Stomach (tissue), 9 donors: ENCODE measurements around the gene SPINK5. TPM values are rescaled to one million over a fixed set of nuclear protein-coding genes. Genes with fewer than 3 reads are reported as not detected.

ENCODE experiments used
- DNase-seq, 2 donors: peaks; one replicate each; pipeline versions ENCODE4 v3.0.0 to v3.0.0-alpha.2; 2013 to 2019
- H3K27ac ChIP-seq, 5 donors: fragments of 200-600 bp in 4 of 5; sonication (generic) in 4 of 5; one replicate each; pipeline ENCODE4 v1.5.1; 2013 to 2019; ENCODE audit warnings: mild to moderate bottlenecking in 1 of 5, moderate library complexity in 1 of 5
- H3K27me3 ChIP-seq, 3 donors: fragments of 200-600 bp; sonication (generic); one replicate each; pipeline ENCODE4 v1.5.1; 2017 to 2019; ENCODE audit warnings: mixed run types in 1 of 3
- H3K36me3 ChIP-seq, 4 donors: fragments of 200-600 bp; sonication (generic); 1 replicate in 3 of 4; 2 replicates in 1 of 4; pipeline ENCODE4 v1.5.1; 2016 to 2019
- H3K4me1 ChIP-seq, 4 donors: fragments of 200-600 bp; sonication (generic); one replicate each; pipeline ENCODE4 v1.5.1; 2016 to 2019
- H3K4me3 ChIP-seq, 4 donors: fragments of 200-600 bp; sonication (generic) in 3 of 4; one replicate each; pipeline ENCODE4 v1.5.1; 2016 to 2019; ENCODE audit warnings: mild to moderate bottlenecking in 1 of 4
- H3K9me3 ChIP-seq, 4 donors: fragments of 200-600 bp; sonication (generic); one replicate each; pipeline ENCODE4 v1.5.1; 2016 to 2019
- EP300 ChIP-seq: sonication (generic); formaldehyde crosslinking; IDR thresholded peaks from one replicate; pipeline ENCODE4 v1.6.1; 2017; ENCODE audit warnings: antibody characterized with exemption
- POLR2A ChIP-seq, 4 donors: fragments of 450-650 bp; IDR thresholded peaks; one replicate each; pipeline ENCODE4 v1.6.1; 2016; ENCODE audit warnings: antibody characterized with exemption in 4 of 4, control low read depth in 2 of 4, mild to moderate bottlenecking in 1 of 4, moderate library complexity in 1 of 4
- POLR2AphosphoS5 ChIP-seq, 3 donors: sonication (generic); formaldehyde crosslinking; IDR thresholded peaks; one replicate each; pipeline ENCODE4 v1.6.1; 2016; ENCODE audit warnings: antibody characterized with exemption in 3 of 3
- WGBS, 5 donors: extraction: QIAGEN DNeasy Blood & Tissue Kit in 3 of 5; methylation state at CpG; one replicate each; pipeline versions ENCODE4 v1.1.5 to v1.1.7; 2013 to 2018; 5-methylcytosine and 5-hydroxymethylcytosine counted together
- intact Hi-C: fragments of 100-400 bp; cut with DNase I; formaldehyde crosslinking; loops from one replicate; pipeline ENCODE4 v1.15.1; 2023; ENCODE audit warnings: low total_unique reads
- polyA plus RNA-seq, 3 donors: library from polyadenylated mRNA; stranded (reverse); fragments of 200-250 nt; gene quantifications; one replicate each; pipeline ENCODE4 v1.2.3, GENCODE V29; 2013
- total RNA-seq, 5 donors: library from RNA; depleted of rRNA; stranded (reverse); fragments of >200 nt; gene quantifications; one replicate each; pipeline versions ENCODE4 v1.1.0 to v1.2.3, GENCODE V29; 2014 to 2016
- TF ChIP-seq, protein P1 (sequence below), 7 experiments: fragments of 450-650 bp in 4 of 7; fragments of 200-600 bp in 3 of 7; sonication (generic) in 3 of 7; IDR thresholded peaks; one replicate each; pipeline ENCODE4 v1.5.1; 2016 to 2019; ENCODE audit warnings: antibody characterized with exemption in 7 of 7, control low read depth in 2 of 7, mild to moderate bottlenecking in 1 of 7
- donor health status: healthy with polysubstance abuse.
- donor health status: Bipolar disorder and iron deficiency.
- donor health status: healthy.

The SPINK5 gene
- total and polyA plus RNA-seq, 8 donors = 0.45 to 117 (median 2.3) TPM; not detected in 1

DNA sequence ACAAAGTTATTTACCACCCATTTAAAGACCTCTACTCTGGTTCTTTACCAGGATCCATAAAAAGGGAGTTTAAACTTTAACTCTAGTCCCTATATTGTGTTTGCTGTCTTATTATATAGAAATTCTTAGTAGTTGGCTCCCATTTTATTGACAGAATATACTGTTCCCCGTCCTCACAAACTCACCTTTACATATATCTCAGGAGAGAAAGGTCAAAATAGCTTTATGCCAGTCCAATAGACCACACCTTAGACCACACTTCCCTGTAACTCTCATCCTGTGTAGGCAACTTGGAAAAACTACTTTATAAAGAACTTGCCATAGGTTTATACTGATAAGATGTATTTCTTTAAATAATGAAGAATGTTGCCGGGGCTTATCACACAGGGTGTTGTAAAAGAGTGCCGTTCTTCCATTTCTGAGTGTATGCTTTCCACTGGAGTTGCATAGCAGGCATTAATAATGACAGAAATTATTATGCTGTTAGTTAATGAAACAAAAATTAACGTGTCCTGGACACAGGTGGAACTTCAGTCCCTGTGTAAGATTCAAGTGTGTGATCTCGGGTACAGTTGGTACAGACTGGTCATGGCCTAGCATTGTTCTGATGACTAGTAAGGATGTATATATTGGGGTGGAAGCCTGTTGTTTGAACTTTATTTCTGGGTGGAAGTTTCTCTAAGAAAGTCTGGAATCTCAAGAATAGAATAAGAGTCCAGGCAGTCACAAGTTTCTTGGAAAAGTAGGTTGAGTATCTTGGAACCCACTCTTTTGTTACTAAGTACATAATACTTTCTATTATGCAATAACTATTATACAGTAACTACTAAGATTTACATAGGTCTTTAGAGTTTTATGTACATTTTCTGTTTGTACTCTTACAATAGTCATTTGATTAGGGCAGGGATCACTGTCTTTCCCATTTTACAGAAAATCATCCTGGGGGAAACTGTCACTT is 71.6 kb downstream of the SPINK5 start:
- intact Hi-C loops = no loop called here
- peaks cover 0 to 8% (median 0%) of the 10 kb centered on the region in 4 donors for H3K4me1 ChIP-seq
- 33 to 55% (median 43%) methylated on average over 5 of the region's 5 CpGs for WGBS, 5 donors

DNA sequence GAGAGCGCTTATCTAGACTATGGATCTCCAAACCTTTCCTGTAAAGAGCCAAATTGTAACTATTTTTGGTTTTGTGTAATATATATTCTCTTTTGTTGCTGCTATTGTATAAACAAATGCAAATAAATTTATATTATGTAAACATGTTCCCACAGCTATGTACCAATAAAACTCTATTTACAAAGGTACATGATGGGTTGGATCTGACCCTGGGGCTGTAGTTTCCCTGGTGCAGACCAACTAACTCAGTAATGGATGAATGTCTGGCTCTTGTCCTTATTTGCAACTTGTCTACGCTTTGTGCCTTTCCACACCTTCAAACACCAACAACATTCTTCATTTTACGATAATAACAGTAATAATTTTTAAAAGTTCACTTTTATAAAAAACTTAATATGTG is 77.1 kb downstream of the SPINK5 start:
- WGBS, 5 donors = 64 to 97% (median 95%) methylated on average over 3 of the region's 3 CpGs
- H3K36me3 ChIP-seq = no peaks in the 10 kb centered on the region

More for the DNA sequence above, 71.6 kb downstream of the SPINK5 start:
- TF ChIP-seq, protein P1, sequence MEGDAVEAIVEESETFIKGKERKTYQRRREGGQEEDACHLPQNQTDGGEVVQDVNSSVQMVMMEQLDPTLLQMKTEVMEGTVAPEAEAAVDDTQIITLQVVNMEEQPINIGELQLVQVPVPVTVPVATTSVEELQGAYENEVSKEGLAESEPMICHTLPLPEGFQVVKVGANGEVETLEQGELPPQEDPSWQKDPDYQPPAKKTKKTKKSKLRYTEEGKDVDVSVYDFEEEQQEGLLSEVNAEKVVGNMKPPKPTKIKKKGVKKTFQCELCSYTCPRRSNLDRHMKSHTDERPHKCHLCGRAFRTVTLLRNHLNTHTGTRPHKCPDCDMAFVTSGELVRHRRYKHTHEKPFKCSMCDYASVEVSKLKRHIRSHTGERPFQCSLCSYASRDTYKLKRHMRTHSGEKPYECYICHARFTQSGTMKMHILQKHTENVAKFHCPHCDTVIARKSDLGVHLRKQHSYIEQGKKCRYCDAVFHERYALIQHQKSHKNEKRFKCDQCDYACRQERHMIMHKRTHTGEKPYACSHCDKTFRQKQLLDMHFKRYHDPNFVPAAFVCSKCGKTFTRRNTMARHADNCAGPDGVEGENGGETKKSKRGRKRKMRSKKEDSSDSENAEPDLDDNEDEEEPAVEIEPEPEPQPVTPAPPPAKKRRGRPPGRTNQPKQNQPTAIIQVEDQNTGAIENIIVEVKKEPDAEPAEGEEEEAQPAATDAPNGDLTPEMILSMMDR (IDR thresholded peaks at IDR 0.05) = no peak
- TF ChIP-seq POLR2A (IDR thresholded peaks at IDR 0.05) (no peak), POLR2AphosphoS5 (IDR thresholded peaks at IDR 0.05) (no peak), EP300 (no peak)
- H3K27ac ChIP-seq = peak overlapping the region in 3 of 5 donors; percentile 31 to 54 (median 54)
- no peaks in the 10 kb centered on the region for H3K27me3 ChIP-seq
- no peaks in the 10 kb centered on the region for H3K36me3 ChIP-seq
- no peaks in the 10 kb centered on the region for H3K9me3 ChIP-seq
- H3K4me3 ChIP-seq = no peak overlapping the region
- DNase-seq = peak in 1 of 2 donors; percentile 31

DNA sequence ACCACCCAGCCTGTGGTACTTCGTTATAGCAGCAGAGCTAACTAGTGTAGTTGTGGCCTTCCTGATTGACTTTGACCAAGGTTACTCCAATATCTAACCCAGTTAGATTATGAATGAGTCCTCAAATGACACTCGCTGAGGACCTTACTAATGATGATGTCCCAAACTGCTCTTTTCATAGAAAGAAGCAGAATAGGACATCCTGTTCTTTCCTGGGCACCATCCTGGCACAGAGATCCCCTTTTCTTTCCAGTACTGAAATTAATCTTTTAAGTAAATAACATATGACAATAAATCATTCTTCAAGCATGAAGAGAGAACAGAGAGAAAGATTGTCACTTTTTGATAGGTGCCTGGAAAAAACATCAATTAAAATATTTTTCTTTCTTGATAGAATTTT is 77.9 kb downstream of the SPINK5 start:
- intact Hi-C loops = no loop called here
- no peak overlapping the region for H3K4me3 ChIP-seq
- no peaks in the 10 kb centered on the region for H3K27me3 ChIP-seq
- TF ChIP-seq EP300 (no peak), POLR2A (IDR thresholded peaks at IDR 0.05) (no peak), POLR2AphosphoS5 (IDR thresholded peaks at IDR 0.05) (no peak)
- TF ChIP-seq, protein P1 (IDR thresholded peaks at IDR 0.05) = no peak
- no peaks in the 10 kb centered on the region for H3K9me3 ChIP-seq
- no peaks in the 10 kb centered on the region for H3K36me3 ChIP-seq
- peaks cover 5 to 14% (median 8%) of the 10 kb centered on the region in 4 donors for H3K4me1 ChIP-seq
- H3K27ac ChIP-seq = no peak overlapping the region
- 45 to 77% (median 54%) methylated on average over 2 of the region's 2 CpGs for WGBS, 5 donors
- DNase-seq = no peak

More for the DNA sequence above, 77.1 kb downstream of the SPINK5 start:
- no peak overlapping the region for H3K27ac ChIP-seq
- no peaks in the 10 kb centered on the region for H3K9me3 ChIP-seq
- H3K4me3 ChIP-seq = no peak overlapping the region
- H3K4me1 ChIP-seq = peaks cover 0 to 10% (median 3%) of the 10 kb centered on the region in 4 donors
- TF ChIP-seq POLR2AphosphoS5 (IDR thresholded peaks at IDR 0.05) (no peak), EP300 (no peak), POLR2A (IDR thresholded peaks at IDR 0.05) (no peak)
- TF ChIP-seq, protein P1 (IDR thresholded peaks at IDR 0.05) = no peak
- no peak for DNase-seq
- H3K27me3 ChIP-seq = no peaks in the 10 kb centered on the region
- intact Hi-C loops = no loop called here

DNA sequence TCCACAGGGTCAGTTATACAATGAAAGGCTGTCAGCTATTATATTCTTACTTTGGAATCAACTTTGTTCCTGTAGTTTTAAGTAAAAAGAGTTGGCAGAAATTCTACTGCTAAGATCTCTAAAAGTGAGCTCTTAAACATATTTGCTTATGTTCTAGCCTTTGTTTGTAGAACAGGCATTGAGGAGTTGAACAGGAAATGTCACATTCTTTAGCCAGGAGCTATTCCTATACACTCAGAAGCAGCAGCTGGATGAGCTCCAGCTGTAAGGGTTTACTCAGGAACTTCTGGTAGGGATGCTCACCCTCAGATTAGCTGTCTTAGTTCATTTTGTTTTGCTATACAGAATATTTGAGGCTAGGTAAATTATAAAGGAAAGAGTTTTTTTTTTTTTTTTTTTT is 82.1 kb downstream of the SPINK5 start:
- H3K4me3 ChIP-seq = no peak overlapping the region
- no peaks in the 10 kb centered on the region for H3K9me3 ChIP-seq
- peak; percentile 83 to 93 for DNase-seq
- H3K27ac ChIP-seq = peak overlapping the region in 4 of 5 donors; percentile 62 to 73 (median 66)
- no peaks in the 10 kb centered on the region for H3K27me3 ChIP-seq
- peaks cover 12 to 21% (median 13%) of the 10 kb centered on the region in 4 donors for H3K4me1 ChIP-seq
- peak in 2 of 3 donors; percentile 64 to 84 for TF ChIP-seq POLR2AphosphoS5 (IDR thresholded peaks at IDR 0.05)
- TF ChIP-seq, protein P1 (IDR thresholded peaks at IDR 0.05) = no peak
- intact Hi-C loops = no loop called here
- H3K36me3 ChIP-seq = no peaks in the 10 kb centered on the region
